Measurements from ENCODE around the gene PUS1.
"Not testable (repeated sequence)": the region's sequence is repeated elsewhere in the genome, so short reads cannot be mapped to it uniquely, and the experiment has no call there.

PUS1 gene

DNA sequence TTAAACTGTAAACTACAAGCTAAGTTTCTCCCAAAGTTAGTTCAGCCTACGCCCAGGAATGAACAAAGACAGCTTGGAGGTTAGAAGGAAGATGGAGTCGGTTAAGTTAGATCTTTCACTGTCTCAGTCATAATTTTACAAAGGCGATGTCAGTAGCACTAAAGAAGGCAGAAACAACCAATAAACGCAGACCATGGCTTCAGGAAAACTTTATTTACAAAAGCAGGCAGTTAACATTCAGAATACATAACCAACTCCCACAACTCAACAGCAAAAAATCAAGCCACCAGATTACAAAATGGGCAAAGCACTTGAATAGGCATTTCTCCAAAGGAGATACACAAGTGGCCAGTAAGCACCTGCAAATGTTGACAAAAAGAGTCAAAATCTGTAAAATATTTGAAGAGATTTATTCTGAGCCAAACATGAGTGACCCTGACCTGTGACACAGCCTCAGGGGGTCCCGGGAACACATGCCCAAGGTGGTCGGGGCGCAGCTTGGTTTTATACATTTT, 43.5 kb upstream of the PUS1 start:
- peaks cover 2% of the 10 kb centered on the region for H3K79me1 ChIP-seq (ENCODE audit: low read depth, low read length)
- H3K27me3 ChIP-seq (ENCODE audit: control insufficient read depth in 3 of 3, insufficient read depth in 3 of 3, low read depth in 1 of 3, low read length in 3 of 3): no peaks in the 10 kb centered on the region
- DNase-seq (ENCODE audit: low spot score): no peak
- H2BK120ac ChIP-seq (ENCODE audit: low read depth, low read length): no peak overlapping the region
- H3K9ac ChIP-seq (ENCODE audit: low read depth, low read length, poor library complexity): no peak overlapping the region
- H4K91ac ChIP-seq (ENCODE audit: low read depth, low read length, poor library complexity): no peak overlapping the region
- H3K27ac ChIP-seq (replicated peaks; ENCODE audit: low read length): no peak overlapping the region
- no peak overlapping the region for H4K8ac ChIP-seq (ENCODE audit: low read depth, low read length)
- no peak overlapping the region for H3K14ac ChIP-seq (ENCODE audit: low read length)
- no peak overlapping the region for H3K4me2 ChIP-seq (ENCODE audit: insufficient read depth, low read length, poor library complexity, severe bottlenecking)
- H2AFZ ChIP-seq (ENCODE audit: low read length): no peak overlapping the region
- no peak overlapping the region for H3K4ac ChIP-seq (ENCODE audit: low read length)
- peaks cover 0 to 1% of the 10 kb centered on the region in 2 donors for H3K4me1 ChIP-seq (ENCODE audit: control insufficient read depth in 2 of 2, insufficient read depth in 1 of 2, low read depth in 1 of 2, low read length in 2 of 2)
- H2BK15ac ChIP-seq (ENCODE audit: low read length): no peak overlapping the region
- H3K9me3 ChIP-seq (replicated peaks in 1 of 2; ENCODE audit: control insufficient read depth in 2 of 2, insufficient read depth in 1 of 2, low read depth in 1 of 2, low read length in 2 of 2): peaks cover 2 to 3% of the 10 kb centered on the region in 2 donors
- H3K4me3 ChIP-seq (ENCODE audit: low read length in 2 of 2): no peak overlapping the region
- H2BK5ac ChIP-seq (ENCODE audit: low read length): no peak overlapping the region
- no peaks in the 10 kb centered on the region for H3K36me3 ChIP-seq (replicated peaks in 1 of 2; ENCODE audit: control insufficient read depth in 2 of 2, insufficient read depth in 2 of 2, low read length in 2 of 2)
- no peak overlapping the region for H3K18ac ChIP-seq (ENCODE audit: low read length)
- WGBS, 2 donors (ENCODE audit: extremely low coverage in 2 of 2, insufficient read length in 2 of 2, insufficient replicate concordance in 1 of 2): no CpG with 5 or more reads among the region's 7 CpGs
- H2BK12ac ChIP-seq (ENCODE audit: low read length): no peak overlapping the region
- no peak overlapping the region for H2AK5ac ChIP-seq (ENCODE audit: low read depth, low read length)
- no peak overlapping the region for H3K23ac ChIP-seq (ENCODE audit: low read depth, low read length, poor library complexity)

DNA sequence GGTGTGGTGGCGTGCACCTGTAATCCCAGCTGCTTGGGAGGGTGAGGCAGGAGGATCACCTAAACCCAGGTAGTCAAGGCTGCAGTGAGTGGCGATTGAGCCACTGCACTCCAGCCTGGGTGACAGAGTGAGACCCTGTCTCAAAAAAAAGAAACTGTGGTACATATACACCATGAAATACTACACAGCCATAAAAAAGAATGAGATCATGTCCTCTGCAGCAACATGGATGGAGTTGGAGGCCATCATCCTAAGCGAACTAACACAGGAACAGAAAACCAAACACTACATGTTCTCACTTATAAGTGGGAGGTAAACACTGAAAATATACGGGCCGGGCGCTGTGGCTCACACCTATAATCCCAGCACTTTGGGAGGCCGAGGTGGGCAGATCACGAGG, 37.4 kb upstream of the PUS1 start:
- not testable (repeated sequence) for H3K79me1 ChIP-seq (ENCODE audit: low read depth, low read length); H4K8ac ChIP-seq (ENCODE audit: low read depth, low read length); H2AK5ac ChIP-seq (ENCODE audit: low read depth, low read length); H3K4me3 ChIP-seq (ENCODE audit: low read length in 2 of 2); H3K9me3 ChIP-seq (replicated peaks in 1 of 2; ENCODE audit: control insufficient read depth in 2 of 2, insufficient read depth in 1 of 2, low read depth in 1 of 2, low read length in 2 of 2); H3K36me3 ChIP-seq (replicated peaks in 1 of 2; ENCODE audit: control insufficient read depth in 2 of 2, insufficient read depth in 2 of 2, low read length in 2 of 2); H3K4me2 ChIP-seq (ENCODE audit: insufficient read depth, low read length, poor library complexity, severe bottlenecking); H2BK15ac ChIP-seq (ENCODE audit: low read length); H2BK5ac ChIP-seq (ENCODE audit: low read length); H2BK120ac ChIP-seq (ENCODE audit: low read depth, low read length); H2AFZ ChIP-seq (ENCODE audit: low read length); H3K14ac ChIP-seq (ENCODE audit: low read length); H3K27me3 ChIP-seq (ENCODE audit: control insufficient read depth in 3 of 3, insufficient read depth in 3 of 3, low read depth in 1 of 3, low read length in 3 of 3); H3K18ac ChIP-seq (ENCODE audit: low read length); H3K9ac ChIP-seq (ENCODE audit: low read depth, low read length, poor library complexity); H4K91ac ChIP-seq (ENCODE audit: low read depth, low read length, poor library complexity); H3K4ac ChIP-seq (ENCODE audit: low read length); H3K23ac ChIP-seq (ENCODE audit: low read depth, low read length, poor library complexity); H2BK12ac ChIP-seq (ENCODE audit: low read length); DNase-seq (ENCODE audit: low spot score); H3K27ac ChIP-seq (replicated peaks; ENCODE audit: low read length)
- H3K4me1 ChIP-seq (ENCODE audit: control insufficient read depth in 2 of 2, insufficient read depth in 1 of 2, low read depth in 1 of 2, low read length in 2 of 2): peaks cover 13 to 20% of the 10 kb centered on the region in 2 donors
- no CpG with 5 or more reads among the region's 8 CpGs for WGBS, 2 donors (ENCODE audit: extremely low coverage in 2 of 2, insufficient read length in 2 of 2, insufficient replicate concordance in 1 of 2)

GRCh38 chr12:131892711-131893604, 36.1 kb upstream of the PUS1 start:
- H4K91ac ChIP-seq (ENCODE audit: low read depth, low read length, poor library complexity): no peak overlapping the region
- H3K79me1 ChIP-seq (ENCODE audit: low read depth, low read length): peaks cover 6% of the 10 kb centered on the region
- H2BK120ac ChIP-seq (ENCODE audit: low read depth, low read length): no peak overlapping the region
- DNase-seq (ENCODE audit: low spot score): no peak
- H3K14ac ChIP-seq (ENCODE audit: low read length): no peak overlapping the region
- H3K27ac ChIP-seq (replicated peaks; ENCODE audit: low read length): no peak overlapping the region
- peak overlapping the region; percentile 38 for H3K18ac ChIP-seq (ENCODE audit: low read length)
- no peak overlapping the region for H3K4me2 ChIP-seq (ENCODE audit: insufficient read depth, low read length, poor library complexity, severe bottlenecking)
- H2BK12ac ChIP-seq (ENCODE audit: low read length): peak overlapping the region; percentile 46
- H2AFZ ChIP-seq (ENCODE audit: low read length): peak overlapping the region; percentile 83
- H3K9me3 ChIP-seq (replicated peaks in 1 of 2; ENCODE audit: control insufficient read depth in 2 of 2, insufficient read depth in 1 of 2, low read depth in 1 of 2, low read length in 2 of 2): peaks cover 0 to 1% of the 10 kb centered on the region in 2 donors
- H3K9ac ChIP-seq (ENCODE audit: low read depth, low read length, poor library complexity): no peak overlapping the region
- H2BK5ac ChIP-seq (ENCODE audit: low read length): peak overlapping the region; percentile 6
- H2AK5ac ChIP-seq (ENCODE audit: low read depth, low read length): peak overlapping the region; percentile 13
- H4K8ac ChIP-seq (ENCODE audit: low read depth, low read length): no peak overlapping the region
- peak overlapping the region in 1 of 2 donors; percentile 45 for H3K4me3 ChIP-seq (ENCODE audit: low read length in 2 of 2)
- no peaks in the 10 kb centered on the region for H3K27me3 ChIP-seq (ENCODE audit: control insufficient read depth in 3 of 3, insufficient read depth in 3 of 3, low read depth in 1 of 3, low read length in 3 of 3)
- H3K23ac ChIP-seq (ENCODE audit: low read depth, low read length, poor library complexity): no peak overlapping the region
- peak overlapping the region; percentile 44 for H3K4ac ChIP-seq (ENCODE audit: low read length)
- WGBS, 2 donors (ENCODE audit: extremely low coverage in 2 of 2, insufficient read length in 2 of 2, insufficient replicate concordance in 1 of 2): no CpG with 5 or more reads among the region's 26 CpGs
- H3K4me1 ChIP-seq (ENCODE audit: control insufficient read depth in 2 of 2, insufficient read depth in 1 of 2, low read depth in 1 of 2, low read length in 2 of 2): peaks cover 13 to 21% of the 10 kb centered on the region in 2 donors
- H2BK15ac ChIP-seq (ENCODE audit: low read length): no peak overlapping the region
- H3K36me3 ChIP-seq (replicated peaks in 1 of 2; ENCODE audit: control insufficient read depth in 2 of 2, insufficient read depth in 2 of 2, low read length in 2 of 2): peaks cover 6 to 17% of the 10 kb centered on the region in 2 donors

GRCh38 chr12:131893605-131894312, 35.3 kb upstream of the PUS1 start:
- Histone ChIP-seq H4K8ac (ENCODE audit: low read depth, low read length) (no peak overlapping the region), H3K4ac (ENCODE audit: low read length) (no peak overlapping the region), H2BK15ac (ENCODE audit: low read length) (no peak overlapping the region), H3K27ac (replicated peaks; ENCODE audit: low read length) (no peak overlapping the region), H3K4me1 (ENCODE audit: control insufficient read depth in 2 of 2, insufficient read depth in 1 of 2, low read depth in 1 of 2, low read length in 2 of 2) (peaks cover 13 to 21% of the 10 kb centered on the region in 2 donors), H3K79me1 (ENCODE audit: low read depth, low read length) (peaks cover 6% of the 10 kb centered on the region), H3K4me3 (ENCODE audit: low read length in 2 of 2) (peak overlapping the region in 1 of 2 donors; percentile 9), H3K9me3 (replicated peaks in 1 of 2; ENCODE audit: control insufficient read depth in 2 of 2, insufficient read depth in 1 of 2, low read depth in 1 of 2, low read length in 2 of 2) (peaks cover 0 to 1% of the 10 kb centered on the region in 2 donors), H3K18ac (ENCODE audit: low read length) (peak overlapping the region; percentile 15), H3K4me2 (ENCODE audit: insufficient read depth, low read length, poor library complexity, severe bottlenecking) (no peak overlapping the region), H2BK12ac (ENCODE audit: low read length) (no peak overlapping the region), H2AK5ac (ENCODE audit: low read depth, low read length) (no peak overlapping the region), H2AFZ (ENCODE audit: low read length) (peak overlapping the region; percentile 83), H4K91ac (ENCODE audit: low read depth, low read length, poor library complexity) (no peak overlapping the region), H3K36me3 (replicated peaks in 1 of 2; ENCODE audit: control insufficient read depth in 2 of 2, insufficient read depth in 2 of 2, low read length in 2 of 2) (peaks cover 8 to 25% of the 10 kb centered on the region in 2 donors), H3K23ac (ENCODE audit: low read depth, low read length, poor library complexity) (no peak overlapping the region), H2BK5ac (ENCODE audit: low read length) (no peak overlapping the region), H3K9ac (ENCODE audit: low read depth, low read length, poor library complexity) (no peak overlapping the region), H3K27me3 (ENCODE audit: control insufficient read depth in 3 of 3, insufficient read depth in 3 of 3, low read depth in 1 of 3, low read length in 3 of 3) (no peaks in the 10 kb centered on the region), H2BK120ac (ENCODE audit: low read depth, low read length) (no peak overlapping the region), H3K14ac (ENCODE audit: low read length) (no peak overlapping the region)
- DNase-seq (ENCODE audit: low spot score): no peak
- no CpG with 5 or more reads among the region's 19 CpGs for whole genome bisulfite sequencing, 2 donors (ENCODE audit: extremely low coverage in 2 of 2, insufficient read length in 2 of 2, insufficient replicate concordance in 1 of 2)

All from neuronal stem cell (in vitro differentiated cells).